ENCODE results near the gene LMO7. TPM values are rescaled to one million over a fixed set of nuclear protein-coding genes. Genes with fewer than 3 reads are reported as not detected.

The LMO7 gene
- total and polyA plus RNA-seq, 8 donors: 123 to 669 (median 202) TPM

- ATAC-seq: no peak
- no peak for DNase-seq
- intact Hi-C loops (cut with DNase I): no loop called here
- no peak overlapping the region for H3K27ac ChIP-seq
- no peaks in the 10 kb centered on the region for H3K9me3 ChIP-seq
- no peaks in the 10 kb centered on the region for H3K27me3 ChIP-seq
- no peaks in the 10 kb centered on the region for H3K4me1 ChIP-seq
- H3K4me3 ChIP-seq: no peak overlapping the region
- H3K36me3 ChIP-seq: no peaks in the 10 kb centered on the region
- no peak for TF ChIP-seq CTCF (IDR thresholded peaks at IDR 0.05)
These were observed 175.7 kb downstream of the LMO7 start for GRCh38 chr13:75811841-75812240.

GRCh38 chr13:75812751-75813181 lies 176.6 kb downstream of the LMO7 start:
- no peak overlapping the region for H3K4me3 ChIP-seq
- intact Hi-C loops (cut with DNase I): no loop called here
- H3K27ac ChIP-seq: no peak overlapping the region
- no peak for TF ChIP-seq CTCF (IDR thresholded peaks at IDR 0.05)
- H3K27me3 ChIP-seq: no peaks in the 10 kb centered on the region
- H3K36me3 ChIP-seq: no peaks in the 10 kb centered on the region
- peak in 2 of 4 donors; percentile 42 to 46 for DNase-seq
- H3K4me1 ChIP-seq: no peaks in the 10 kb centered on the region
- H3K9me3 ChIP-seq: no peaks in the 10 kb centered on the region
- peak; percentile 28 for ATAC-seq

GRCh38 chr13:75813323-75813722 lies 177.2 kb downstream of the LMO7 start:
- ATAC-seq (peak; percentile 4), DNase-seq (no peak)
- intact Hi-C loops (cut with DNase I): no loop called here
- no peaks in the 10 kb centered on the region for H3K36me3 ChIP-seq
- no peak overlapping the region for H3K27ac ChIP-seq
- no peaks in the 10 kb centered on the region for H3K9me3 ChIP-seq
- TF ChIP-seq CTCF (IDR thresholded peaks at IDR 0.05): no peak
- no peak overlapping the region for H3K4me3 ChIP-seq
- no peaks in the 10 kb centered on the region for H3K4me1 ChIP-seq
- H3K27me3 ChIP-seq: no peaks in the 10 kb centered on the region

GRCh38 chr13:75818179-75818967 lies 182.2 kb downstream of the LMO7 start:
- intact Hi-C loops (cut with DNase I): no loop called here
- DNase-seq (no peak), ATAC-seq (no peak)
- Histone ChIP-seq H3K36me3 (peaks cover 0 to 5% of the 10 kb centered on the region in 2 donors), H3K9me3 (no peaks in the 10 kb centered on the region), H3K27me3 (no peaks in the 10 kb centered on the region), H3K27ac (no peak overlapping the region), H3K4me1 (no peaks in the 10 kb centered on the region), H3K4me3 (no peak overlapping the region)
- TF ChIP-seq CTCF (IDR thresholded peaks at IDR 0.05): no peak

- Histone ChIP-seq H3K27ac (no peak overlapping the region), H3K36me3 (peaks cover 0 to 10% of the 10 kb centered on the region in 2 donors), H3K4me3 (no peak overlapping the region), H3K4me1 (no peaks in the 10 kb centered on the region), H3K27me3 (no peaks in the 10 kb centered on the region), H3K9me3 (no peaks in the 10 kb centered on the region)
- no peak for ATAC-seq
- intact Hi-C loops (cut with DNase I): no loop called here
- no peak for TF ChIP-seq CTCF (IDR thresholded peaks at IDR 0.05)
- DNase-seq: peak in 1 of 4 donors; percentile 23
These were observed 182.8 kb downstream of the LMO7 start for GRCh38 chr13:75818968-75819225.
